SK-N-MC (cell line): ENCODE data around the gene AKAP9.

ENCODE experiments used
- DNase-seq: peaks from one replicate; pipeline ENCODE4 v3.0.0-alpha.2; 2011; ENCODE audit warnings: low read depth, low spot score
- H3K27ac ChIP-seq: fragments of 200-600 bp; sonication (generic); 2 replicates; pipeline ENCODE4 v1.5.1; 2016; ENCODE audit warnings: mixed run types
- H3K36me3 ChIP-seq: fragments of 200-600 bp; sonication (generic); 2 replicates; pipeline ENCODE4 v1.6.1; 2017; ENCODE audit warnings: antibody characterized with exemption, low read length, mixed read lengths; ENCODE audit not compliant: insufficient read depth
- H3K4me3 ChIP-seq: fragments of 200-600 bp; sonication (generic); 2 replicates; pipeline ENCODE4 v1.5.1; 2016
- H3K9ac ChIP-seq: fragments of 200-600 bp; sonication (generic); 2 replicates; pipeline ENCODE4 v1.8.0; 2017; ENCODE audit warnings: mixed run types, mixed read lengths; ENCODE audit not compliant: insufficient read length
- H3K9me3 ChIP-seq: fragments of 200-600 bp; sonication (generic); 2 replicates; pipeline ENCODE4 v1.6.1; 2017; ENCODE audit warnings: low read depth, mild to moderate bottlenecking, antibody characterized with exemption, low read length, moderate library complexity, mixed read lengths
- EZH2 ChIP-seq: fragments of 200-600 bp; sonication (generic); IDR thresholded peaks from one replicate; pipeline ENCODE4 v1.6.1; 2017; ENCODE audit warnings: antibody characterized with exemption
- FOXP2 ChIP-seq: optimal IDR thresholded peaks from 2 replicates; pipeline ENCODE3; 2011; ENCODE audit warnings: mild to moderate bottlenecking, moderate library complexity; ENCODE audit not compliant: insufficient read depth; ENCODE audit errors: extremely low read length, control extremely low read depth
- POLR2AphosphoS5 ChIP-seq: IDR thresholded peaks from 2 replicates; pipeline ENCODE4 v1.6.1; 2012; ENCODE audit warnings: mild to moderate bottlenecking, low read depth, low read length, borderline replicate concordance

AKAP9 gene

GRCh38 chr7:92110857-92111256 lies 170.2 kb downstream of the AKAP9 start:
- H3K4me3 ChIP-seq = no peak overlapping the region
- no peak overlapping the region for H3K9ac ChIP-seq
- no peaks in the 10 kb centered on the region for H3K9me3 ChIP-seq
- TF ChIP-seq FOXP2 (no peak), POLR2AphosphoS5 (no peak), EZH2 (no peak)
- no peak for DNase-seq
- peaks cover 76% of the 10 kb centered on the region for H3K36me3 ChIP-seq
- H3K27ac ChIP-seq = no peak overlapping the region

DNA sequence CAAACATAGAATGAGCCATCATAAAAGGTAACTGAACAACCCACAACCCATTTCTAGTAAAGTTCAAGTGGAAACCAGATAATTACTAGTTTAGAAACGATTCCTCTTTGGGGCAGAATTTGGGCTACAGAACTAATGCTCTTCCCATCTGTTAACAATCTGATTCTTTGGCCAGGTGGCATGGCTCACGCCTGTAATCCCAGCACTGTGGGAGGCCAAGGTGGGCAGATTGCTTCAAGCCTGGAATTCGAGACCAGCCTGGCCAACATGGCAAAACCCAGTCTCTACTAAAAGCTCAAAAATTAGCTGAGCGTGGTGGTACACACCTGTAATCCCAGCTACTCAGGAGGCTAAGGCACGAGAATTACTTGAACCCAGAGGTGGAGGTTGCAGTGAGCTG lies 175.2 kb downstream of the AKAP9 start:
- no peak overlapping the region for H3K4me3 ChIP-seq
- DNase-seq = no peak
- no peak overlapping the region for H3K9ac ChIP-seq
- no peak overlapping the region for H3K27ac ChIP-seq
- no peaks in the 10 kb centered on the region for H3K9me3 ChIP-seq
- TF ChIP-seq FOXP2 = no peak
- TF ChIP-seq POLR2AphosphoS5 = no peak
- TF ChIP-seq EZH2 = no peak
- peaks cover 83% of the 10 kb centered on the region for H3K36me3 ChIP-seq

DNA sequence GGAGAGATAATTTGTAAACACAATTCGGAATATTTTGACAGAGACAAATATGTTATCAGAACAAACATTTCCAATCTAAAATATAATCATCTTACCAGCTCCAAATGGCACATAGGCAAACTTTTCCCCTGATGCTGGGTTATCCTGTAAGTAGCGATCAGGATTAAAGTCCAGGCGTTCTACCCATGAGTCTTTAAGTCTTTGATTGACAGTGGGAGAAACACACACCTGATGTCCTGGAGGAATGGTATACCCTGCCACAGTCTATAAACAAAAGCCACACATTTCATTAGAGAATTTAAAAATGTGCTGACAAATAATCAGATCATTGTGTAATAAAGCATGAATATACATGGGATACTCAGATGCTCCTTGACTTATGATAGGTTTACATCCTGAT lies 176.3 kb downstream of the AKAP9 start:
- Histone ChIP-seq H3K9ac (no peak overlapping the region), H3K9me3 (peaks cover 7% of the 10 kb centered on the region), H3K36me3 (peaks cover 83% of the 10 kb centered on the region), H3K4me3 (no peak overlapping the region), H3K27ac (no peak overlapping the region)
- no peak for DNase-seq
- TF ChIP-seq EZH2 (no peak), POLR2AphosphoS5 (no peak), FOXP2 (no peak)

- no peak overlapping the region for H3K27ac ChIP-seq
- no peak for TF ChIP-seq FOXP2
- no peak for TF ChIP-seq EZH2
- no peak for TF ChIP-seq POLR2AphosphoS5
- no peak for DNase-seq
- peaks cover 94% of the 10 kb centered on the region for H3K36me3 ChIP-seq
- no peak overlapping the region for H3K9ac ChIP-seq
- peaks cover 10% of the 10 kb centered on the region for H3K9me3 ChIP-seq
- no peak overlapping the region for H3K4me3 ChIP-seq
Measured at GRCh38 chr7:92119213-92119759, 178.6 kb downstream of the AKAP9 start.

- H3K4me3 ChIP-seq = no peak overlapping the region
- H3K9me3 ChIP-seq = peaks cover 10% of the 10 kb centered on the region
- no peak for TF ChIP-seq FOXP2
- TF ChIP-seq POLR2AphosphoS5 = no peak
- TF ChIP-seq EZH2 = no peak
- no peak for DNase-seq
- no peak overlapping the region for H3K27ac ChIP-seq
- no peak overlapping the region for H3K9ac ChIP-seq
- peaks cover 94% of the 10 kb centered on the region for H3K36me3 ChIP-seq
Measured at GRCh38 chr7:92121681-92122080, 181.0 kb downstream of the AKAP9 start.

DNA sequence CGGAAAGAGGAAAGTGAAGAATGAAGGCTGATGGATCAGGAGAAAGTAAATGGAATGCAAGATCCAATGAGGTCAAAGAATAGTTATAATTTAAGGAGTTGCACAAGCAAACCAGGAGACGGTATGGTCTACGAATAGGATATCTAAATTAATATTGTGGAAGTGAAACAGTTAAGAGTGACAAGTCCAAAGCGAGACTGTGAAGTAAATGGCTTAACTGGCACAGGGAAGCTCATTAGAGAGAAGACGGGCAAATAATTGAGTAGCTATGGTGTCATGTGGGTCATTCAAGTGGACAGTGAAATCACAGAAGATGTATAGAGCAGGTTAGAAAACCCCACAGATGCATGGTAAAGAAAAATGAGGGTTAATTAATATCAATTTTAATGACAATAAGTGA lies 190.4 kb downstream of the AKAP9 start:
- no peak for TF ChIP-seq FOXP2
- no peak for TF ChIP-seq POLR2AphosphoS5
- no peak for TF ChIP-seq EZH2
- Histone ChIP-seq H3K4me3 (no peak overlapping the region), H3K9ac (no peak overlapping the region), H3K9me3 (no peaks in the 10 kb centered on the region), H3K27ac (peak overlapping the region; percentile 11), H3K36me3 (peaks cover 57% of the 10 kb centered on the region)
- no peak for DNase-seq

DNA sequence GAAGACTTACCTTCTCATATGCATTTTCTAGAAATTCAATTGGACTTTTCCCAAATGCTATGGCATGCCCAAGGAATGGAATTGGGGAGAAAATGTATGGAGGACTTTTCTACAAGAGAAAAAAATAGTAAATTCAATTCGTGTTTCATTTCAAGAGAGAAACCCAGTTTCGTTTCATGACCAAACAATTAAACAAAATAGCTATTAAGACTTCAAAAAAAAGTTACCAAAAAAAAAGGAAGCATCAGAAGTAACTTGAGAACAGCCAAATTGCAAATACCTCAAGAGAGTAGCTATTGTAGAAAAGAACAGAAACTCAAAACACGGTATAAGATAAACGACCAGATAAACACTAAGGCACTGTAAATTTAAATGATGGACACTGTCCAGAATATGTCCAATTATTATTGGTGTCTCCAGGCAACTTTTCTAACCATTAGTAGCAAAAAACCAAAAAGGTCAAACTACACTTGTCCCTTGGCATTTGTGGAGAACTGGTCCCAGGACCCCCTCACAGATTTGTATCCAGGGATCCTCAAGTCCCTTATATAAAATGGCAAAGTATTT lies 191.2 kb downstream of the AKAP9 start:
- no peak for DNase-seq
- peak overlapping the region; percentile 11; the same call in 1 of the 2 replicates for H3K27ac ChIP-seq
- H3K9me3 ChIP-seq = no peaks in the 10 kb centered on the region
- TF ChIP-seq FOXP2 (no peak), POLR2AphosphoS5 (no peak), EZH2 (no peak)
- H3K36me3 ChIP-seq = peaks cover 50% of the 10 kb centered on the region
- H3K9ac ChIP-seq = no peak overlapping the region
- peak overlapping the region; percentile 98 for H3K4me3 ChIP-seq

DNA sequence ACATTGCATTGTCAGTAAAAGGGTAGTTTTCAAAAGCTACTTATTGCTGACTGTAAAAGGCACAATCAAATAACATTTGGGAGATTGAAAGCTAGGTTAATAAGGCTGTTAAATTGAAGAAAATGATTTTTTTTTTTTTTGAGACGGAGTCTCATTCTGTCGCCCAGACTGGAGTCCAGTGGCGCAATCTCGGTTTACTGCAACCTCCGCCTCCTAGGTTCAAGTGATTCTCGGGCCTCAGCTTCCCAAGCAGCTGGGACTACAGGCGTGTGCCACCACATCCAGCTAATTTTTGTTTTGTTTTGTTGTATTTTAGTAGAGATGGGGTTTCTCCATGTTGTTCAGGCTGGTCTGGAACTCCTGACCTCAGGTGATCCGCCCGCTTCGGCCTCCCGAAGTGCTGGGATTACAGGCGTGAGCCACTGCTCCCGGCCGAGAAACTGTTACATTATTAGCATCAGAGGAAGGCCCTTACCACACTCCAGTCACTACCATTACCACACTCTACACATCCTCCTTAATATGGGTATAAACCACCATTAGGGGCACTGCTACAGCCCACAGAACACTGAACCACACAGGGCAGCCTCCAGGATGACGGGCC lies 192.6 kb downstream of the AKAP9 start:
- no peak for TF ChIP-seq FOXP2
- no peak for TF ChIP-seq EZH2
- TF ChIP-seq POLR2AphosphoS5 = no peak
- Histone ChIP-seq H3K9me3 (no peaks in the 10 kb centered on the region), H3K4me3 (peak overlapping the region; percentile 98), H3K27ac (no peak overlapping the region), H3K9ac (peak overlapping the region; percentile 95), H3K36me3 (peaks cover 36% of the 10 kb centered on the region)
- no peak for DNase-seq

DNA sequence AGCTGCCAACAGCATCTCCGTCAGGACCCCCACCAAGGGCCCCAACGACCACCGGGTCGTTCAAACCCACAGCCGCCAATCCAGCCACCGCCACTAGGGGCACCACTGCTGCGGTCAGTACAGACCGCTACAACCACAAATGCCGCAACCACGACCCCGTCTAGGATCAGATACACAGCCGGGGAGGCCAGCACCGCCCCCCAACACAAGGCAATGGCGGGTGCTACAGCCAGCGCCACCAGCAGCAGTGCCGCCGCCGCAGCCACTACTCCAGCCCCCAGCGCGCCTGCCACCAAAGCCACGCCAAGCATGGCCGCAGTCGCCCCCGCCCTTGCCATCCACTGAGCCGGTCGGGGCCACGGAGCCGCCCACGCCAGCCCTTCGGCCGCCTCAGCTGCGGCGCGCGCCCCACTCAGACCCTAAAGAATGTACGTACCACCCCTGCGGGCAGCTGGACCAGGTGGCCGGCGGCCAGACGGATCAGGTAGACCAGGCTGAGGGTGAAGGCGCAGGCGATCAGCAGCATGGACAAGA lies 193.1 kb downstream of the AKAP9 start:
- DNase-seq = no peak
- Histone ChIP-seq H3K9ac (peak overlapping the region; percentile 95), H3K4me3 (peak overlapping the region; percentile 98), H3K36me3 (peaks cover 30% of the 10 kb centered on the region), H3K27ac (peak overlapping the region; percentile 94), H3K9me3 (no peaks in the 10 kb centered on the region)
- TF ChIP-seq EZH2 (no peak), POLR2AphosphoS5 (no peak)
